Caco-2 (cell line): ENCODE data around the gene INHBA. TPM values are rescaled to one million over a fixed set of nuclear protein-coding genes. Genes with fewer than 3 reads are reported as not detected.

Experiments used
- BruUV-seq: library from RNA; stranded (reverse); fragments of 400-500 nt; replicated peaks from 2 replicates; lab custom pipeline; 2021; lab: Mats Ljungman, UMichigan
- CTCF ChIA-PET: fragments of 300-600 bp; sonication (Branson Sonifier 250); formaldehyde crosslinking; loops from one replicate; lab custom pipeline; 2022; ENCODE audit warnings: antibody characterized with exemption; lab: Charles Lee
- POLR2A ChIA-PET: fragments of 300-600 bp; sonication (Branson Sonifier 250); formaldehyde crosslinking; loops from one replicate; lab custom pipeline; 2022; ENCODE audit warnings: antibody characterized with exemption; lab: Charles Lee
- DNase-seq, 2 experiments: peaks; one replicate each; pipeline versions ENCODE4 v3.0.0 to v3.0.0-alpha.2; 2020 to 2022
- H3K27me3 ChIP-seq: replicated peaks from 2 replicates; pipeline ENCODE4 v1.6.0; 2011; ENCODE audit warnings: low read length; ENCODE audit not compliant: control insufficient read depth, insufficient read depth
- H3K36me3 ChIP-seq: 2 replicates; pipeline ENCODE4 v1.5.1; 2011; ENCODE audit warnings: low read length; ENCODE audit not compliant: control insufficient read depth, insufficient read depth
- H3K4me1 ChIP-seq: fragments of 250-450 bp; sonication (Bioruptor Pico); 2 replicates; pipeline ENCODE4 v1.5.1; 2020; ENCODE audit warnings: mild to moderate bottlenecking
- H3K4me3 ChIP-seq: 2 replicates; pipeline ENCODE4 v1.5.1; 2011; ENCODE audit warnings: low read depth, mild to moderate bottlenecking, control low read depth, low read length
- H3K9me3 ChIP-seq: fragments of 250-450 bp; sonication (Bioruptor Pico); 2 replicates; pipeline ENCODE4 v1.5.1; 2020; ENCODE audit warnings: mild to moderate bottlenecking, moderate library complexity
- H3K27ac Mint-ChIP-seq: one replicate; pipeline ENCODE4 v1.8.0; 2022; ENCODE audit warnings: mixed read lengths; ENCODE audit not compliant: unreplicated experiment
- H3K27me3 Mint-ChIP-seq: one replicate; pipeline ENCODE4 v1.8.0; 2022; ENCODE audit warnings: mixed read lengths; ENCODE audit not compliant: insufficient read depth, unreplicated experiment
- H3K36me3 Mint-ChIP-seq: one replicate; pipeline ENCODE4 v1.8.0; 2022; ENCODE audit warnings: mild to moderate bottlenecking, mixed read lengths; ENCODE audit not compliant: insufficient read depth, unreplicated experiment
- H3K4me1 Mint-ChIP-seq: one replicate; pipeline ENCODE4 v1.8.0; 2022; ENCODE audit warnings: low read depth, mixed read lengths; ENCODE audit not compliant: unreplicated experiment
- H3K4me3 Mint-ChIP-seq: one replicate; pipeline ENCODE4 v1.8.0; 2022; ENCODE audit warnings: mild to moderate bottlenecking, moderate library complexity, mixed read lengths; ENCODE audit not compliant: unreplicated experiment
- H3K9me3 Mint-ChIP-seq: one replicate; pipeline ENCODE4 v1.8.0; 2022; ENCODE audit warnings: mixed read lengths; ENCODE audit not compliant: unreplicated experiment
- CTCF ChIP-seq, 2 experiments: fragments of 200-600 bp in 1 of 2; IDR thresholded peaks; 1 replicate in 1 of 2; 2 replicates in 1 of 2; pipeline versions ENCODE4 v1.5.1 to v1.8.0; 2011 to 2022; ENCODE audit warnings: antibody characterized with exemption in 1 of 2, control low read depth in 1 of 2, inconsistent platforms in 1 of 2, low read depth in 1 of 2, low read length in 1 of 2, mild to moderate bottlenecking in 1 of 2, moderate library complexity in 1 of 2; ENCODE audit not compliant: insufficient read depth in 1 of 2, severe bottlenecking in 1 of 2, unreplicated experiment in 1 of 2
- intact Hi-C: fragments of 100-400 bp; cut with micrococcal nuclease; formaldehyde crosslinking; loops from one replicate; pipeline ENCODE4 v1.10.0; 2022; ENCODE audit not compliant: unreplicated experiment
- total RNA-seq: library from RNA; stranded (reverse); gene quantifications from 2 replicates; pipeline ENCODE4 v1.2.3, GENCODE V29; 2022

The INHBA gene
- total RNA-seq, 1 experiment from 2014 or later = 0.52 TPM

- TF ChIP-seq CTCF (IDR thresholded peaks at IDR 0.05; ENCODE audit: insufficient read depth in 1 of 2, low read depth in 1 of 2, low read length in 1 of 2, severe bottlenecking in 1 of 2, unreplicated experiment in 1 of 2) = no peak
- no peaks in the 10 kb centered on the region for H3K4me1 ChIP-seq
- no peak for DNase-seq
- no TSS peak for BruUV-seq
- no peaks in the 10 kb centered on the region for H3K36me3 Mint-ChIP-seq
- no peaks in the 10 kb centered on the region for H3K36me3 ChIP-seq
- ChIA-PET POLR2A (no interaction called here), CTCF (no interaction called here)
- H3K4me3 ChIP-seq = no peak overlapping the region
- H3K27ac Mint-ChIP-seq = no peak overlapping the region
- peaks cover 7% of the 10 kb centered on the region for H3K4me1 Mint-ChIP-seq
- no peaks in the 10 kb centered on the region for H3K9me3 ChIP-seq
- H3K27me3 ChIP-seq = no peaks in the 10 kb centered on the region
- no peak overlapping the region for H3K4me3 Mint-ChIP-seq
- peaks cover 2% of the 10 kb centered on the region for H3K27me3 Mint-ChIP-seq
- H3K9me3 Mint-ChIP-seq = no peaks in the 10 kb centered on the region
- intact Hi-C loops = no loop called here
These were observed 26.2 kb upstream of the INHBA start for GRCh38 chr7:41729059-41729458.

DNA sequence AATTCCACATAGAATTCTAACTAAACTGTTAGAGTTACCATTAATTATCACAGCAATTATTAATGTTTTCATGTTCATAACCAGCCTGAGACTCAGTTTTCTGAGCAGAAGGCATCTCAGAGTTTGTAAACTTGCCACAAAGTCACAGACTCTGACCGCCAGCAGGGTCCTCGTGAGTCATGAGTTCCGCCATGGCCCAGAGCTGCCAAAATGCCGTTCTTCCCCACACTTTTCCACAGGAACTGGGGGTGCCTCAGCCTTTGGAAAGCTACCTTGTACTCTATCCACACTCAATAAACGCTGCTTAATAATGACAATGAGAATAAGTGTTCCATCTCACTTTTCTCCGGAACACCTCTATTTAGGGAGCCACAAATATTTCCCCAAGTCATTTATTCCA is 22.1 kb upstream of the INHBA start:
- intact Hi-C loops = no loop called here
- POLR2A ChIA-PET = no interaction called here

GRCh38 chr7:41720886-41721285 is 18.0 kb upstream of the INHBA start:
- TF ChIP-seq CTCF (IDR thresholded peaks at IDR 0.05; ENCODE audit: insufficient read depth in 1 of 2, low read depth in 1 of 2, low read length in 1 of 2, severe bottlenecking in 1 of 2, unreplicated experiment in 1 of 2) = no peak
- Histone ChIP-seq H3K36me3 (no peaks in the 10 kb centered on the region), H3K4me1 (no peaks in the 10 kb centered on the region), H3K4me3 (no peak overlapping the region), H3K9me3 (no peaks in the 10 kb centered on the region), H3K27me3 (no peaks in the 10 kb centered on the region)
- Mint-ChIP-seq H3K9me3 (no peaks in the 10 kb centered on the region), H3K36me3 (no peaks in the 10 kb centered on the region), H3K4me3 (no peak overlapping the region), H3K27me3 (peaks cover 2% of the 10 kb centered on the region), H3K27ac (no peak overlapping the region), H3K4me1 (no peaks in the 10 kb centered on the region)
- POLR2A ChIA-PET = no interaction called here
- CTCF ChIA-PET = no interaction called here
- no peak for DNase-seq
- no TSS peak for BruUV-seq
- intact Hi-C loops = no loop called here

More for the DNA sequence above, 22.1 kb upstream of the INHBA start:
- H3K36me3 Mint-ChIP-seq = no peaks in the 10 kb centered on the region
- Histone ChIP-seq H3K27me3 (no peaks in the 10 kb centered on the region), H3K36me3 (no peaks in the 10 kb centered on the region), H3K9me3 (no peaks in the 10 kb centered on the region), H3K4me3 (no peak overlapping the region), H3K4me1 (no peaks in the 10 kb centered on the region)
- no peak overlapping the region for H3K27ac Mint-ChIP-seq
- no peak overlapping the region for H3K4me3 Mint-ChIP-seq
- no peaks in the 10 kb centered on the region for H3K4me1 Mint-ChIP-seq
- TF ChIP-seq CTCF (IDR thresholded peaks at IDR 0.05; ENCODE audit: insufficient read depth in 1 of 2, low read depth in 1 of 2, low read length in 1 of 2, severe bottlenecking in 1 of 2, unreplicated experiment in 1 of 2) = no peak
- DNase-seq = no peak
- BruUV-seq = no TSS peak
- no peaks in the 10 kb centered on the region for H3K9me3 Mint-ChIP-seq
- peaks cover 2% of the 10 kb centered on the region for H3K27me3 Mint-ChIP-seq
- CTCF ChIA-PET = no interaction called here
